HepG2 (cell line): Measurements from ENCODE around the gene PXMP2. TPM values are rescaled to one million over a fixed set of nuclear protein-coding genes. Genes with fewer than 3 reads are reported as not detected.

Experiments used
- ATAC-seq: fragments of 200-7000 bp; cut with Tn5 transposase; 3 replicates; pipeline ENCODE4 v1.9.1; 2020; ENCODE audit warnings: mild to moderate bottlenecking, moderate library complexity
- BruUV-seq: library from RNA; stranded (reverse); fragments of 400-500 nt; replicated peaks from 2 replicates; lab custom pipeline; 2021; lab: Mats Ljungman, UMichigan
- CTCF ChIA-PET: fragments of 300-600 bp; formaldehyde crosslinking; extraction: SDS; loops from one replicate; lab custom pipeline; 2021; ENCODE audit warnings: low total read pairs, inconsistent platforms, low intra/inter-chr PET ratio; lab: Yijun Ruan, JAX
- POLR2A ChIA-PET: fragments of 350-600 bp; sonication (Branson Sonifier 250); formaldehyde crosslinking; loops from one replicate; lab custom pipeline; 2020; ENCODE audit warnings: antibody characterized with exemption, inconsistent platforms; lab: Yijun Ruan, JAX
- DNase-seq: peaks from one replicate; pipeline ENCODE4 v3.0.0-alpha.2; 2015; ENCODE audit warnings: low spot score
- FAIRE-seq: peaks from 3 replicates; lab custom pipeline; 2011; peaks lifted over from hg19 to GRCh38; lab: Jason Lieb, UNC
- H2AFZ ChIP-seq: one replicate; pipeline ENCODE4 v1.6.1; 2011; ENCODE audit warnings: low read length, inconsistent platforms
- H3K27ac ChIP-seq: fragments of 300-600 bp; 3 replicates; pipeline ENCODE4 v1.8.0; 2011; ENCODE audit warnings: mixed run types, mild to moderate bottlenecking, mixed read lengths, low read length, inconsistent platforms; ENCODE audit not compliant: insufficient read depth; ENCODE audit errors: extremely low read length
- H3K27me3 ChIP-seq, 2 experiments: fragments of 200-600 bp in 1 of 2; 2 replicates in 1 of 2; 3 replicates in 1 of 2; pipeline versions ENCODE4 v1.6.0 to v1.8.0; 2011; ENCODE audit warnings: low read length in 2 of 2, mild to moderate bottlenecking in 2 of 2, moderate library complexity in 2 of 2, inconsistent platforms in 1 of 2; ENCODE audit not compliant: insufficient read depth in 2 of 2, control insufficient read depth in 1 of 2
- H3K36me3 ChIP-seq, 2 experiments: fragments of 200-600 bp in 1 of 2; replicated peaks in 1 of 2; 2 replicates in 1 of 2; 3 replicates in 1 of 2; pipeline versions ENCODE4 v1.5.1 to v1.8.0; 2011; ENCODE audit warnings: low read length in 2 of 2, inconsistent platforms in 1 of 2; ENCODE audit not compliant: insufficient read depth in 2 of 2, control insufficient read depth in 1 of 2
- H3K4me1 ChIP-seq: 2 replicates; pipeline ENCODE4 v1.5.1; 2012; ENCODE audit warnings: low read length, inconsistent platforms; ENCODE audit not compliant: insufficient read depth
- H3K4me2 ChIP-seq: 2 replicates; pipeline ENCODE4 v1.6.0; 2011; ENCODE audit warnings: low read depth, low read length, inconsistent platforms
- H3K4me3 ChIP-seq, 3 experiments: fragments of 200-600 bp in 1 of 3; sonication (generic), shearing (Covaris generic) in 1 of 3; replicated peaks in 1 of 3; 2 replicates each; pipeline ENCODE4 v1.5.1; 2011 to 2016; ENCODE audit warnings: low read length in 3 of 3, inconsistent platforms in 2 of 3, low read depth in 2 of 3, mild to moderate bottlenecking in 2 of 3, control low read depth in 1 of 3, mixed read lengths in 1 of 3; ENCODE audit not compliant: insufficient read depth in 1 of 3
- H3K79me2 ChIP-seq: one replicate; pipeline ENCODE4 v1.6.1; 2011; ENCODE audit warnings: low read length, inconsistent platforms; ENCODE audit not compliant: insufficient read depth
- H3K9ac ChIP-seq: 2 replicates; pipeline ENCODE4 v1.6.0; 2011; ENCODE audit warnings: mild to moderate bottlenecking, low read depth, low read length, inconsistent platforms; ENCODE audit not compliant: insufficient read depth
- H3K9me3 ChIP-seq: 2 replicates; pipeline ENCODE4 v1.5.1; 2012; ENCODE audit warnings: mild to moderate bottlenecking, low read length
- H4K20me1 ChIP-seq: 2 replicates; pipeline ENCODE4 v1.6.0; 2011; ENCODE audit warnings: inconsistent platforms, mild to moderate bottlenecking, low read length, moderate library complexity; ENCODE audit not compliant: insufficient read depth
- AGO2 ChIP-seq: fragments of 200-400 bp; formaldehyde crosslinking; optimal IDR thresholded peaks from 2 replicates; pipeline ENCODE3; 2017; ENCODE audit warnings: mild to moderate bottlenecking, low read depth, low read length, moderate library complexity
- ARID2 ChIP-seq: sonication (generic); formaldehyde crosslinking; IDR thresholded peaks from 2 replicates; pipeline ENCODE4 v1.8.1; 2022; ENCODE audit warnings: mild to moderate bottlenecking, missing genetic modification reagents, borderline replicate concordance
- DDIT3 ChIP-seq: sonication (generic); formaldehyde crosslinking; IDR thresholded peaks from 2 replicates; pipeline ENCODE4 v1.4.0; 2020; ENCODE audit warnings: mild to moderate bottlenecking, missing genetic modification reagents
- RBFOX2 ChIP-seq: fragments of 200-400 bp; formaldehyde crosslinking; IDR thresholded peaks from 2 replicates; pipeline ENCODE4 v1.6.1; 2017; ENCODE audit warnings: low read depth, mild to moderate bottlenecking, low read length
- ZZZ3 ChIP-seq: sonication (generic); formaldehyde crosslinking; IDR thresholded peaks from 2 replicates; pipeline ENCODE4 v1.4.0; 2020; ENCODE audit warnings: missing genetic modification reagents, mild to moderate bottlenecking, borderline replicate concordance
- WGBS: methylation state at CpG from one replicate; pipeline ENCODE4 v1.1.6; 2017; ENCODE audit warnings: low lambda C conversion rate; 5-methylcytosine and 5-hydroxymethylcytosine counted together
- in situ Hi-C: cut with HindIII; loops from 2 replicates; pipeline ENCODE4 v1.10.0; 2017; ENCODE audit warnings: low pct_unique_long_range_greater_than_20kb; ENCODE audit not compliant: extremely low pct_ligation_motif_present
- intact Hi-C: fragments of 100-400 bp; cut with micrococcal nuclease; formaldehyde crosslinking; loops from one replicate; pipeline ENCODE4 v1.10.0; 2022; ENCODE audit not compliant: unreplicated experiment
- polyA plus RNA-seq, 8 experiments: library from polyadenylated mRNA; depleted of rRNA in 3 of 8; stranded (reverse) in 7 of 8; unstranded in 1 of 8; fragments of >200 nt; fragmentation: Illumina TruSeq in 4 of 8; extraction: Trizol in 4 of 8; gene quantifications; 2 replicates each; pipeline versions ENCODE4 v1.2.1 to v1.2.3, GENCODE V29; 2011 to 2016; ENCODE audit warnings: low read depth in 4 of 8, missing spikeins in 1 of 8, mixed read lengths in 1 of 8; ENCODE audit not compliant: insufficient read depth in 1 of 8
- total RNA-seq, 5 experiments: library from RNA; depleted of rRNA; stranded (reverse); fragments of >200 nt; fragmentation: Illumina TruSeq; extraction: Trizol; gene quantifications; 2 replicates each; pipeline ENCODE4 v1.2.3, GENCODE V29; 2016; ENCODE audit warnings: low read depth in 1 of 5

PXMP2 gene
- total and polyA plus RNA-seq, 2 of the 13 experiments (the other 11 are each of a cell fraction or from before 2014, with no cell fraction given): 25.5 to 42.9 TPM

GRCh38 chr12:132734206-132734605, 46.8 kb downstream of the PXMP2 start:
- Histone ChIP-seq H3K9ac (no peak overlapping the region), H2AFZ (no peak overlapping the region), H3K27me3 (no peaks in the 10 kb centered on the region), H3K36me3 (peaks cover 28 to 66% of the 10 kb centered on the region in 2 experiments; a peak in 4 of 5 replicates), H3K9me3 (no peaks in the 10 kb centered on the region), H3K4me1 (no peaks in the 10 kb centered on the region), H3K79me2 (no peaks in the 10 kb centered on the region), H4K20me1 (no peaks in the 10 kb centered on the region), H3K27ac (no peak overlapping the region), H3K4me2 (no peak overlapping the region), H3K4me3 (no peak overlapping the region)
- ATAC-seq: no peak
- no peak for FAIRE-seq
- TF ChIP-seq ZZZ3 (CRISPR knock-in tag): no peak
- in situ Hi-C loops (no loop called here), intact Hi-C loops (no loop called here)
- no peak for DNase-seq
- 91% methylated on average over 10 of the region's 10 CpGs for WGBS
- ChIA-PET CTCF (no interaction called here), POLR2A (no interaction called here)
- no TSS peak for BruUV-seq

- POLR2A ChIA-PET: no interaction called here
- no peaks in the 10 kb centered on the region for H3K9me3 ChIP-seq
- DNase-seq: no peak
- no peak overlapping the region for H2AFZ ChIP-seq
- TF ChIP-seq DDIT3 (CRISPR knock-in tag): no peak
- TF ChIP-seq AGO2: peak; percentile 82
- TF ChIP-seq RBFOX2: 0 out of 2 replicates have a peak, but pooled peaks have one; percentile 22
- no peak for TF ChIP-seq ARID2 (CRISPR knock-in tag)
- in situ Hi-C loops: no loop called here
- H3K27ac ChIP-seq: no peak overlapping the region
- no TSS peak for BruUV-seq
- no peak overlapping the region for H3K4me2 ChIP-seq
- H3K4me3 ChIP-seq: no peak overlapping the region
- intact Hi-C loops: no loop called here
- ATAC-seq: no peak
- no peak overlapping the region for H3K9ac ChIP-seq
- 98% methylated on average over 13 of the region's 20 CpGs for WGBS
- no peaks in the 10 kb centered on the region for H3K4me1 ChIP-seq
- H3K27me3 ChIP-seq: no peaks in the 10 kb centered on the region
- no peak for FAIRE-seq
- no peaks in the 10 kb centered on the region for H4K20me1 ChIP-seq
- CTCF ChIA-PET: no interaction called here
- no peaks in the 10 kb centered on the region for H3K79me2 ChIP-seq
- peaks cover 31 to 74% of the 10 kb centered on the region in 2 experiments; a peak in 4 of 5 replicates for H3K36me3 ChIP-seq
Measured at GRCh38 chr12:132735496-132735895, 48.1 kb downstream of the PXMP2 start.
